C4-2B (cell line): Measurements from ENCODE around the gene SLC2A9.

Experiments
- H3K27ac ChIP-seq: fragments of 450-650 bp; 2 replicates; pipeline ENCODE4 v1.5.1; 2017
- CTCF ChIP-seq: fragments of 450-650 bp; conservative IDR thresholded peaks from 2 replicates; pipeline ENCODE4 v1.5.1; 2017; ENCODE audit warnings: mild to moderate bottlenecking
- ZFX ChIP-seq: fragments of 450-650 bp; IDR thresholded peaks from 2 replicates; pipeline ENCODE4 v1.6.1; 2017

The SLC2A9 gene

DNA sequence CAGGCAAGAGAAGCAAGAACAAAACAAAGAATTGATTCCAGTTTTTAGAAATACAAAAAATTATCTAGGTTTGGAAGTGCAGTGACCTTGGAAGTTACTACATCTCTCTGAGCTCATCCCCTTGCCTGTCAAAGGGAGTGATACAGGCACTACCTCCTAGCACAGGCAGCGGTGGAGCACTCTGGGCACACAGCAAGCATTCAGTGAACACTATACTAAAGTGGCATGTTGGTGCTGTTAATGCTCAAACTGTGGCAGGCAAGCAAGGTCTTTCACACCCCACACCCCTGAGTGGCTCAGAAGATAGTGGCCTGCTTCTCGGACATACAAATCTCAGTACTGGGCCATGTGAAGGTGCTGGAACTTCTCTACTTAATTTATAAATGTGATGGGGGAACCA lies 188.7 kb downstream of the SLC2A9 start:
- H3K27ac ChIP-seq: no peak overlapping the region
- TF ChIP-seq ZFX (no peak), CTCF (no peak)

GRCh38 chr4:9826551-9826950 lies 194.7 kb downstream of the SLC2A9 start:
- no peak overlapping the region for H3K27ac ChIP-seq
- TF ChIP-seq ZFX (no peak), CTCF (no peak)

GRCh38 chr4:9825049-9825448 lies 196.2 kb downstream of the SLC2A9 start:
- no peak overlapping the region for H3K27ac ChIP-seq
- TF ChIP-seq ZFX (no peak), CTCF (no peak)

DNA sequence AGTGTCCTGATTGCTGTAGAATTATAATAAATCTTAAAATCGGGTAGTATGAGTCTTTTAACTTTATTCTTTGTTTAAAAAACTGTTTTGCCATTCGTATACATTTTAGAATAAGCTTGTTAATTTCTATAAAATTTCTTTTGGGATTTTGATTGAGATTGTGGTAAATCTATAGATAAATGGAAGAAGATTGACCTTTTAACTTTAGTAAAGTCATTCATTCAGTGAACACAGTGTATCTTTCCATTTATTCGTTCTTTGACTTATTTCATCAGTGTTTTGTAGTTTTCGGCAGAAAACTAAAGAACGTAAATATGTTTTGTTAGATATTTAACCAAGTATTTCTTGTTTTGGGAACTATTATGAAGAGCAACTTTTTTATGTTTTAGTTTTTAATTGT lies 201.0 kb downstream of the SLC2A9 start:
- no peak overlapping the region for H3K27ac ChIP-seq
- TF ChIP-seq ZFX: no peak
- TF ChIP-seq CTCF: no peak

- H3K27ac ChIP-seq: no peak overlapping the region
- no peak for TF ChIP-seq CTCF
- TF ChIP-seq ZFX: no peak
These were observed 205.0 kb downstream of the SLC2A9 start for GRCh38 chr4:9816285-9816684.

DNA sequence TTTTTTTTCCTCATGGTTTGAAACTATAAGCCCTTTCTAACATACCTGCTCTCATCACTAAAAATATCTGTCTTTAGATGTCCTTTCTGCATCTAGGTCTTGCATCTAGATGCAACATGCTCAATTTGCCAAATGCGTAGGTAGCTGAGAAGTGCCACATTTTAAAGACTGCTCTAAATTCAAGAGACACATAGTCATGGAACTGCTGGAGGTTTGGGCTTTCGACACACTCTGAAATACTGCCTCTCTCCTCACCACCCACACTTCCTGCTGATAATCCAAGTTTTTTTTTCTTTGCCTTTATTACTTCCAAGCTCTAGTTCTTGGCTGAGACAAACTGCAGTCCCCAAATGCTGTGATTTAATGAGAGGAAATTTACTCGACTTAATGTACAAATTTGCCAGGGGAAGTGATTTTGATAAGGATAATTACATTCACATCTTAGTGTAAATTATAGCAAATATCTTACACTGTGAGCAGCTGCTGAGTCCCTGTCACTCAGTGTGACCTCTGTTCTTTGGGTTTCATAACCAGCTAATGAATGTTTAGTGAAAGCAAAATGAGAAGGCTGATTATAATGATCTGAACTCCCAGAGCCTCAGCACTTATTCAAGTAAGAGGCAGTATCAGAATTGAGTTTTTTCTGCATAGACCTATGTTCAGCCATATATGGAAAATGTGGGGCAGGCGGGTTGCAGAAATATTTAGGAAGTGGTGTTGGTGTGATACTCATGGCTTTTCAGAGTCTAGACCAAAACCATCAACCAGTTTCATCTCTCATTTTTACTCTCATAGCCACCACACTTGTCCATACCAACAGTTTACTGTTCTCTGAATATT lies 208.6 kb downstream of the SLC2A9 start:
- H3K27ac ChIP-seq: no peak overlapping the region
- no peak for TF ChIP-seq CTCF
- no peak for TF ChIP-seq ZFX

DNA sequence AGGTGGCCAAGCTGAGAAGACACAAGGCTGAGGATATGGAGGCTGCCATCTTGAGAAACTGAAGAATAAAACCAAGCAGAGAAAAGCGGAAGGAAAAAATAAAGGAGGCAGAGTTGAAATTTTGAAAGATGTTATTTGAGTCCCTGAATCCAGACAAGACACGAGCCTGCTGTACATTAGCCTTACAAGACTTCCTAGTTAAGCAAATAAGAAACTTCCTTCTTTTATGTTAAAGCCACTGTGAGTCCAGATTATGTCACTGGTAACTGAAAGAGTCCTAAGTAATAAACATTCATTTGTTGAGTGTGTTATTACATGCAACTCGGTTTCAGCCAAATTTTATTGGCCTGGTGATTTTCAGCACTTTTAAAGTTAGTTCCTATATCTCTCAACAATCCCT lies 209.5 kb downstream of the SLC2A9 start:
- no peak for TF ChIP-seq ZFX
- TF ChIP-seq CTCF: no peak
- no peak overlapping the region for H3K27ac ChIP-seq
